ENCODE results near the gene RYR3.

Gene RYR3

GRCh38 chr15:33846862-33847261 is 536.1 kb downstream of the RYR3 start:
- DNase-seq (ENCODE audit: low read depth): no peak
- no peak overlapping the region for H3K4me3 ChIP-seq (ENCODE audit: low read length)
- TF ChIP-seq CTCF (conservative IDR thresholded peaks at IDR 0.05; ENCODE audit: low read length): no peak

DNA sequence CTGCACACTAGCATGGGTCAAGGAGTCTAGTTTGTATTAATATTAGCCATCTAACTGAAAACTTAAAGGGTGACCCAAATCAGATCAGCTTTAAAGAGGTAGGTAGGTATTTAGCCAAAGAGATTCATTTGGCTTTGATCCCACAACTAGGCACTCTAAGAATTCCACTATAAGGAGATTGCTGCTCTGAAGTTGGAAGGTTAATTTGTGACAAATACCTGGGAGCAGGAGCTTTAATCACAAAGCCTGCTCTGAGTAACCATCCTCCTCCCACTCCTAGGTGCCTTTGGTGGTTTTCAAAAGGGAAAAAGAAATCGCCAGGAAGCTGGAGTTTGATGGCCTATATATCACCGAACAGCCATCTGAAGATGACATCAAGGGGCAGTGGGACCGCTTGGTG is 537.2 kb downstream of the RYR3 start:
- no peak for TF ChIP-seq CTCF (conservative IDR thresholded peaks at IDR 0.05; ENCODE audit: low read length)

DNA sequence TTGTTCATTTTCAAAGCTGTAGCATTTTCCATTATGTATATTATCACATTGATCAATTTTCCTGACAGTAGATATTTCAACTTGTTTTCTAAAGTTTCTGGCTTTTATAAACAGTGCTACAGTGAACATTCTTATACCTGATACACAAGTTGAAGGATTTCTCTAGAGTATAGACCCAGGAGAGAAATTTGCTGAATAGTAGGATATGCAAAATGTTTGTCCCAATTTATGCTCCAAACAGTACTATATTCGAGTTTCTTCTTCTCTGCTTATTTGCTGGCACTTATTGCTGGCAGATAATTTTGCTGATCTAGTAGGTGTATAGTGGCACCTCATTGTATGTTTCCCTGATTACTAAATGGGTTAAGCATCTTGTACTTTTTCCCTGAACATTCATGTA is 540.3 kb downstream of the RYR3 start:
- H3K4me3 ChIP-seq (ENCODE audit: low read length): no peak overlapping the region
- no peak for DNase-seq (ENCODE audit: low read depth)
- no peak for TF ChIP-seq CTCF (conservative IDR thresholded peaks at IDR 0.05; ENCODE audit: low read length)

More for the DNA sequence above, 537.2 kb downstream of the RYR3 start:
- H3K4me3 ChIP-seq (ENCODE audit: low read length): no peak overlapping the region
- no peak for DNase-seq (ENCODE audit: low read depth)

DNA sequence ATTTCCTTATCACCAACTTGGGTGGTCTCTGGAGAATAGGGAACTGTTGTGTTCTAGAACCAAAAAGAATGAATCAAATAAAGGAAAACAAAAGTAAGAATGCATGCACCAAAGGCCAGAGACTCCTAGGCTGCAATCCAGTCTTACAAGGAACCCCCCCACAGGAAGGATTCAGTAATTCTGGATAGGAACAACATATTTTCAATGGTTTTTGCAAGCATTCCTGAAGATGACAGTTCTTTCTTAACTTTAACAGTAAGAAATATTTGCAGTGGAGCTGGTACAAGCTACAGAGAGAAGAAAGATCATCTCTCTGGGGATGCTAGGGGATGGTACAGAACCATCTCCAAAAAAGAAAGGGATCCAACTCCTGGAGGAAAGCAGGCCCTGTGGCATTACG is 541.3 kb downstream of the RYR3 start:
- H3K4me3 ChIP-seq (ENCODE audit: low read length): no peak overlapping the region
- no peak for TF ChIP-seq CTCF (conservative IDR thresholded peaks at IDR 0.05; ENCODE audit: low read length)
- peak; percentile 43 for DNase-seq (ENCODE audit: low read depth)

GRCh38 chr15:33852570-33852969 is 541.8 kb downstream of the RYR3 start:
- DNase-seq (ENCODE audit: low read depth): peak; percentile 60
- TF ChIP-seq CTCF (conservative IDR thresholded peaks at IDR 0.05; ENCODE audit: low read length): no peak
- H3K4me3 ChIP-seq (ENCODE audit: low read length): no peak overlapping the region

DNA sequence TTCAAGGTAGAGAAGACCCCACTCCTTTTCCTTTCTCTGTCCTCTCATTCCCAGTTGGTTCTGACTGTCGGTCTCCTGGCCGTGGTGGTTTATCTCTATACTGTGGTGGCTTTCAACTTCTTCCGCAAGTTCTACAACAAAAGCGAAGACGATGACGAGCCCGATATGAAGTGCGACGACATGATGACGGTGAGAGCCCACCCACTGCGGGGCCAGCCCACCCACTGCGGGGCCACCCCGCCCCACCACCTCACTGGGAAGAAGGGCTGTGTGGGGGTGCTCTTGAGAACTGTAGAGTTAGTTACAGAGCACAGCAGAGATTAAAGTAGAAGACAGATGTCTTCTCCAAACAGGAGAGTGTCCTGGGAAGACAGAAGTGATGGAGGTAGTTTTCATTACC is 547.0 kb downstream of the RYR3 start:
- no peak overlapping the region for H3K4me3 ChIP-seq (ENCODE audit: low read length)
- TF ChIP-seq CTCF (conservative IDR thresholded peaks at IDR 0.05; ENCODE audit: low read length): no peak
- no peak for DNase-seq (ENCODE audit: low read depth)

DNA sequence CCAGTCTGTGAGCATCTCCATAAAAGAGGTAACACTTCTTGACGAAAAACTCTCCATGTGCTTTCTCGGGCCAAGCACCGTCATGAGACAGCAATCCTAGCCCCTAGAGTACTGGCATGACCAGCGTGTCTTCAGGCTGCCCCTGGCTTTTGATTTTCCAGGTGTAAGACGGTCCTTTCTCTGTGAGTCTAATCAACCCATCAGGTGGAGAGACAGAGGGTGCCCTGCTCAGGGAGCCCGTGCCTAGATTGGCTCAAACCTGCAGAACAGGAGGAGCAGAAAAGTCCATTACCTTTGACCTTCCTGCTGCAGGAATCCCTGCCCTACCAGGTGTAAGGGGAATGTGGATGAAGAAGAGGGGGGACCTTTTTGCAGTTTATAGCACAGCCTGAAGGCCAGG is 548.1 kb downstream of the RYR3 start:
- no peak overlapping the region for H3K4me3 ChIP-seq (ENCODE audit: low read length)
- TF ChIP-seq CTCF (conservative IDR thresholded peaks at IDR 0.05; ENCODE audit: low read length): no peak
- no peak for DNase-seq (ENCODE audit: low read depth)

Measured in AG10803 (cell line).